Endothelial cell of hepatic sinusoid (primary cell): ENCODE data around the gene STEAP4.
"Not testable (repeated sequence)": the region's sequence is repeated elsewhere in the genome, so short reads cannot be mapped to it uniquely, and the experiment has no call there.

Experiments
- in situ Hi-C: cut with HindIII; loops from 2 replicates; pipeline ENCODE4 v1.10.0; 2017; ENCODE audit warnings: low sequenced_read_pairs

STEAP4 gene

DNA sequence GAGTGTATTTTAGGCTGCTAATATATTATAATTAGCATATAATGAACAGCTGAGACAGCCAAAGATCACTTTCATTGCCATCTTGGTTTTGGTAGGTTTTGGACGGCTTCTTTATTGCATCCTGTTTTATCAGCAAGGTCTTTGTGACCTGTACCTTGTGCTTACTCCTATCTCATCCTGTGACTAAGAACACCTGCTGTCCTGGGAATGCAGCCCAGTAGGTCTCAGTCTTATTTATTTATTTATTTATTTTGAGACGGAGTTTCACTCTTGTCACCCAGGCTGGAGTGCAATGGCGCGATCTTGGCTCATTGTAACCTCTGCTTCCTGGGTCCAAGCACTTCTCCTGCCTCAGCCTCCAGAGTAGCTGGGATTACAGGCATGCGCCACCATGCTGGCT, 31.8 kb downstream of the STEAP4 start:
- in situ Hi-C loops, result not testable (repeated sequence)

DNA sequence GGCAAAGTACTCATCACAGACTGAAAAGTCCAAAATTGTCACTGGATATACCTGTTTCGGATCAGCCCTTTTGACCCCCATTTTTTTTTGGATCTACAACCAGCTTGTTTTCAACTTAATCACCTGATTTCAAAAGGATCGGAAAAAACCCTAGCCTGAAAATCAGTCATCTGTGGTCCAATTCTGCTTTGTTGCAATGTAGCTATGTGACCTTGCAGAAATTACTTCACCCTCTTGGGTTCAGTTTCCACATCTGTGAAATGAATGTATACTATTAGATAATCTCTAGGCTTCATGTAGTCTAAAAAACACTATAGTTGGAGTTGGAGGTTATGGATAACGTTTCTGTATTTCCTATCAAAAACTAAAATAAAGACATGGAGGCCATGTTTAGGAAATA, 37.1 kb downstream of the STEAP4 start:
- in situ Hi-C loops, result no loop called here

DNA sequence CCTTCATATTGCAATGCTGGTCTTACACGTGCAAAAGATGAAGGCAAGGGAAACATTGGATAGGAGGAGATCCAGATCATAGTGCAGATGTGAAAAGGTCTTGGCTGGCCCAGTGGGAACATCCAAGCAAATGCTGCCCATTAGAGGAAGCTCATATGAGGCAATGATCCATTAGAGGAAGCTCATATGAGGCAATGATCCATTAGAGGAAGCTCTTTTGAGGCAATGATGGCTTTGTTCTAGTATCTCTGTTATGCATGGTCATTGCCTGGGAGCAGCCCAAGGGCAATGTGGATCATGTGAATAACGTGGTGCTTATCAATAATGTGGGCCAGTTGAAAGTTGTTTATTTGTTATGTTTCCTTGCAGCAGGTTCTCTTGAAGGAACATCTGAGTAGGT, 37.8 kb downstream of the STEAP4 start:
- in situ Hi-C loops, result no loop called here

DNA sequence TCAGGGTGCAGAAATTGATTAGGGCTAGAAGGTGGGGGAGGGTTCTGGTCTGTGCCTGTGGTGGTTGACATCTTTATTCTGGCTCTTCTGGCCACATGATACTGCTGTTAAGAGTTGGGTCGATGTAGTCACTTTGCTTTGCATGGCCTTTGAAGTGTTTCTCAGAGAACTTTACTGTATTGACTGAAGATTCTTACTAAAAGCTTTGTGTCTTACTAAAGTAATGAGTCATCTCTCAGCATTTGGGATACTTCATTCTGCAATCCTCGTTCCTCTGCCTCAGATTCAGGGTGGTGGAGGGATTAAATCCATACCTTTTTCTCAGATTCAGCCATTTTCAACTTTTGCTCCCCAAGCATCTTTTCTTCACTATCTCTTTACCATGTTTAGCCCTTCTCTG, 38.6 kb downstream of the STEAP4 start:
- in situ Hi-C loops, result no loop called here

DNA sequence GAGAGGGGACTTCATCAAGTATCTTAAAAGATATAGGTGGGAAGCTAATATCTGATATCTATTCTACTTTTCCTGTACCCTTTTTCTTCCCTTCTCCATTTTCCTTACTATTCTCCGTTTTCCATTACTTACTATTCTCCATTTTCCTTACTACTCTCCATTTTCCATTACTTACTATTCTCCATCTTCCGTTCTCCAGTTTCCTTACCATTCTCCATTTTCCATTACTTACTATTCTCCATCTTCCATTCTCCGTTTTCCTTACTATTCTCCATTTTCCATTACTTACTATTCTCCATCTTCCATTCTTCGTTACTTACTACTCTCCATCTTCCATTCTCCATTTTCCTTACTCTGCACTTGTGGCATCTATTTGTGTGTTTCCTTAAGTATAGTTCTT, 39.3 kb downstream of the STEAP4 start:
- in situ Hi-C loops, result no loop called here

DNA sequence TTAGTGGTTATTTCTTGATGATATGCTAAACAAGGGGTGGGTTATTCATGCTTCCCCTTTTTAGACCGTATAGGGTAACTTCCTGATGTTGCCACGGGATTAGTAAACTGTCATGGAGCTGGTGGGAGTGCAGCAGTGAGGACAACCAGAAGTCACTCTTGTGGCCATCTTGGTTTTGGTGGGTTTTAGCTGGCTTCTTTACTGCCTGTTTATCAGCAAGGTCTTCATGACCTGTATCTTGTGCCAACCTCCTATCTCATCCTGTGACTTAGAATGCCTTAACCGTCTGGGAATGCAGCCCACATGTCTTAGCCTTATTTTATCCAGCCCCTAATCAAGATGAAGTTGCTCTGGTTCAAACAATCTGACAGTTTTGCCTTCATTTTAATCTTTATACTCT, 41.7 kb downstream of the STEAP4 start:
- in situ Hi-C loops, result not testable (repeated sequence)

DNA sequence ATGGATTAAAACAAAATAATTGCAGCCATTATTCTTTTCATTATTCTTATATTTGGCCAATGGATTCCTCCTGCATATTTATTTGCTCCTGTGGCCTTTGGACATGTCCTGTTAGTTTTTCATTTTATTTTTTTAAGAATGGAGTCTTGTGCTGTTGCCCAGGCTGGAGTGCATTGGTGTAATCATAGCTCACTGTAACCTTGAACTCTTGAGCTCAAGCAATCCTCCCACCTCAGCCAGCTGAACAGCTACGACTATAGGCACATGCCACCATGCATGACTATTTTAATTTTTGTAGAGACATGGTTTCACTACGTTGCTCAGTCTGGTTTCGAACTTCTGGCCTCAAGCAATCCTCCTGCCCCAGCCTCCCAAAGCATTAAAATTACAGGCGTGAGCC, 44.1 kb downstream of the STEAP4 start:
- in situ Hi-C loops, result no loop called here

DNA sequence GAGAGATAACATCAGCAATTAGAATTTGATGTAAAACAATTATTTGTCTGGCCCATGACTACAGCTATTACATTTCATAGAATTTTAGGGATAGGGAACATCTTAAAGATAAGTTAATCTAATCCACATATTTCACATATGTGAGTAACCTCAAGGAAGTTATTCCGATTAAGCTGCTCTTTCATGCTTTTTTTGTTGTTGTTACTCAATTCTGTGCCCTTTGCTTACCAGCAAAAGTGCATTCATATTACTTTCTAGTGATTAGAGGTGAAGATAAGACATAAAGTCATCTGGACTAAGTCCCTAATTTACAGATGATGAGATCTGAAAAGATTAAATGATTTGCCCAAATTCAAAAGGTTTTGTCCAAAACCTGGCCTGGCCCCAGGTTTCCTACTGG, 46.0 kb downstream of the STEAP4 start:
- in situ Hi-C loops, result no loop called here

DNA sequence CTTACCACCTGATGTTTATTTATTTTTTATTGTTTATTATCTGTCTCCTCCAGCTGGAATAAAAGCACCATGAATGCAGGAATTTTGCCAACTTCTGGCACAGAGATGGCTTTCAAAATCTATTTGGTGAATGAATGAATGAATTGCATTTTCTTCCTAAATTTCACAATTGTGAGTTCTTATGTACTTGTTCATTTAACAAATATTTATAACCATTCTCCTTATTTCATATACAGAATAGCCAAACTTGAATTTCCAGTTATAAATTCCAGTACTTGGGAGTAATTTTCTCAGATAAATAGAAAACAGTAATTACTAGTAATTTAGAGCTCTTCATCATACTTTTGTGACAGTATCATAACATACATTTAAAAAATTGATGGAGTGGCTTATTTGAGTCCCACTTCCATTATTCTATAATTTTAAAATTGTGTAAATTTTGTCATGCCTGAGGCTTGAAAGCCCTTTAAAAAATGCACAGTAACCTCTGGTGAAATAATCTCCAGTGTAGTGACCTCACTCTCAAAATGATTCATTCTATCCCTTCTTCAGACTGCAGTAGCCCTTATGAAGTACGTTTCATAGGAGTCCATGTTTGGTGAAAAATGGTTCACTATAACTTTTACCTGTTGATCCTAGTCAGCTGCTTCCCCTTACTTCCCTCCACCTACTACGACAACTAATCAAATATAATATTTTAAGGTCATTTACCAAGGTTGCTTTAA, 46.9 kb downstream of the STEAP4 start:
- in situ Hi-C loops, result no loop called here

DNA sequence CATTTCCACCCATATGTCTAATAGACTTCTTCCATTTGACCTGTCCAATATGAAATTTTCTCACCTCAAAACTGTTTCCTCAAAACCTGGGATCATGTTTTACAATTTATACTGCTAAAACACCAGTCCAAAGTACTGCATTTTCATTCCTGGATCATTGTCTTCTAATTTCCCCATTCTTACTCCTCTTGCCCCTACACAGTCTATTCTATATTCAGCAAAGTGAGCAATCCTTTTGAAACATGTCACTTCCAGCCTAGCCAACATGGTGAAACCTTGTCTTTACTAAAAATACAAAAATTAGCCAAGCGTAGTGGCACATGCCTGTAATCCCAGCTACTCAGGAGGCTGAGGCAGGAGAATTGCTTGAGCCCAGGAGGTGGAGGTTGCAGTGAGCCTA, 48.4 kb downstream of the STEAP4 start:
- in situ Hi-C loops, result not testable (repeated sequence)

DNA sequence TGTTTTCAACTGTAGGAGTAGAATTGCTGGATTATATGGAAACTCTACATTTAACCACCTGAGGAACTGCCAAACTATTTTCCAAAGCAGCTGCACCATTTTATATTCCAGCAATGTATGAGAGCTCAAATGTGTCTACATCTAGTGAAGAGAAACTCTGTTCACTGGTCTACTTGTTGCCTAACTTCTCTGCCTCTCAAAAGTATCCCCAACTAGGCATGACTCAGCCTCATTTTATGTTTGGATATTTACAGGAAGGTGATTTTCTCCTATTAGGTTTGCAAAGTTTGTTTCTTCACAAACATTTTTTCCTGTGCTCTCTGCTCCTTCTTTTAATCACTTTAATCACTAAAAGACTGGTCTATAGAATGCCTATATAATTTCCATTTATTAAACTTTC, 49.8 kb downstream of the STEAP4 start:
- in situ Hi-C loops, result no loop called here

DNA sequence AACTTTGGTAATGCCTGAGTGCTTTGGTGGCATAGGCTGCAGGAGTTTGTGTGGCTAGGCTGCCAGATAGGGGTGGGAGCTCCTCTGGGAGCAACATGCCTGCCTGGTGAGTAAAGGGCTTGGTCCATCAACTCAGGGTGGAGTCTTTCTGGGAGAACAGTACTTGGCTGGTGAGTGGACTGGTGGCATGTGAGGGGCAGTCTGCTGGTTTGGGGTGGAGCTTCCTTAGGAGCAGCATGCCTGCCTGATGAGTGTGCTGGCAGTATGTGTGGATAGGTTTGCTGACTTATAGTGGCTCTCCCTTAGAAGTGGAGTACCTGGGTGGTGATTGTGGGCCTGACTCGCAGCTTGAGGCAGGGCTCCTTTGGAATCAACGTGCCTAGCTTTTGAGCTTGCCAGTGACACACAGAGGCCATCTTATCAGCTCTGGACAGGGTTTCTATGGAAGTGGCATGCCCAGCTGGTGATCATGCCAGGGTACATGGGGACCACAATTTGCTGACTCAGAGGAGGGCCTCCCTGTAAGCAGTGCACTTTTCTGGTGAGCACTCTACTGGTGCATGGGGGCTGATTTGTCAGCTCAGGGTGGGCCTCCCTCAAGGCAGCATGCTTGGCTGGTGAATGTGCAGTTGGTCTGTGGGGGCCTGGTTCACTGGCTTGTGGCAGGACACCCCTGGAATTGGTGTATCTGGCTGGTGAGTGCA, 51.8 kb downstream of the STEAP4 start:
- in situ Hi-C loops, result no loop called here

DNA sequence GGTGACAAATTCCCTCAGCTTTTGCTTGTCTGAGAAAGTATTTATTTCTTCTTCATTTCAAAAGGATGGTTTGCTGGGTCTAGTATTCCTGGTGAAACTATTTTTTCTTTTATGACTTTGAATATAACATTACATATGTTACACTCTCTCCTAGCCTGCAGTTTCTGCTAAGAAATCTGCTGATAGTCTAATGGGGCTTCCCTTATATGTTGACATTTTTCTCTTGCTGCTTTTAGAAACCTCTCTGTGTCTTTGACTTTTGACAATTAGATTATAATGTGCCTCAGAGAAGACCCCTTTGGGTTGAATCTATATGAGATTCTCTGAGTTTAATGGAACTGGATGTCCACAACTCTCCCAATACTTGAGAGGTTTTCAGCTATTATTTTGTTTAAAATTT, 53.1 kb downstream of the STEAP4 start:
- in situ Hi-C loops, result no loop called here

DNA sequence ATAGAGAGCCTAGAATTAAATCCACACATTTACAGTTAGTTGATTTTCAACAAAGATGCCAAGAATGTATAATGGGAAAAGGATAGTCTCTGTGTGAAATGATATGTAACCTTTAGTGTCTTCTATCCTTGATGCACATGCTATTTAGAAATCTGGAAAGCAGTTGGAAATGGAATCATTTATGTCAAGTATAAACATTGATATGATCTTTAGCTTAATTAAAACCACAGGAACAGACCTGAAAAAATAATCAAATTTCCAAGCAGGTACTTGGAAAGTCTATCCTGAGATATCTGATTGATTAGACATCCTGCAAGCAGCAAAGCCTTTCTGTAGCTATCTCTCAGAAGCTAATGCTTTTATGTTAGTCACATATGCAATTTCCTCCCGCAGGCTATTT, 62.4 kb downstream of the STEAP4 start:
- in situ Hi-C loops, result no loop called here

DNA sequence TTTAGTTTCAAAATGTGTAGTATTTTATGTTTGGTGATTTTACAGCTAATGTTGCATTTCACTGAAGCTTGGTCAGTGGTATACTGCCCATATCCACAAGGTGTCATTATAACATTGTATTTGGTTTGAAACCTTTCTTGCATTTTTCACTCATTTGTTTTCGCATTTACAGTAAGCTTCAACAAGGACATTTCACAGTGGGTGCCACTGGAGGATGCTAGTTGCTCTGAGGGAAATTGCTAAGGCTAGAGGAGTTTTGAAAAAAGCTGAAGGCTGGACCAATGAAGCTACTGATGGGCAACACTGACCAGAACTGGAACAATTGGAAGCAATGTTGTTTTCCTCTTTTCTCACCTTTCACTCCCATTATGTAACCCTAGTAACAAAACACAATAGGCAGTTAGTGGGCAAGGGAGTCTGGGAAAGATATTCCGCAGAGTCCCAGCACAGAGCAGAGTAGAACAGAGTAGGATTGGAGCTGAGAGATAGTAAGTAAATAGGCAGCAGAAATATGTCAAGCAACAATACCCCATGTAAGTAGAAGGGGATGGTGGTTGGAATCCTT, 63.3 kb downstream of the STEAP4 start:
- in situ Hi-C loops, result no loop called here

DNA sequence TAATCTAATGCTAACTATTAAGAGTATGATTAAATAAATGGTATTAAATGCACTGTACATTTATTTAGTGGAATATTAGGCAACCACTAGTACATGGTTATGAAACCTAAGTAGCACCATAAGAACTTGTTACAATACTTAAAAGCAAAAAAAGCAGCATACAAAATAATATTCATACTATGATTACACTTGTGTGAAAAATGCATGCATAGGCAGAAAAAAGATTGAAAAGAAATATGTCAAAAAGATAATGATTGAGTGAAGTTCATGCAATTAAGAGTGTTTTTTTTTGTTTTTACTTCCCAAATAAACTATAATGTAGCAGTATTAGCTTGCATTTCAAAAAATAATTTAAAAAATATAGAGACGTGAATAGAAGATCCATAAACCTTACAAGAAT, 66.8 kb downstream of the STEAP4 start:
- in situ Hi-C loops, result no loop called here

DNA sequence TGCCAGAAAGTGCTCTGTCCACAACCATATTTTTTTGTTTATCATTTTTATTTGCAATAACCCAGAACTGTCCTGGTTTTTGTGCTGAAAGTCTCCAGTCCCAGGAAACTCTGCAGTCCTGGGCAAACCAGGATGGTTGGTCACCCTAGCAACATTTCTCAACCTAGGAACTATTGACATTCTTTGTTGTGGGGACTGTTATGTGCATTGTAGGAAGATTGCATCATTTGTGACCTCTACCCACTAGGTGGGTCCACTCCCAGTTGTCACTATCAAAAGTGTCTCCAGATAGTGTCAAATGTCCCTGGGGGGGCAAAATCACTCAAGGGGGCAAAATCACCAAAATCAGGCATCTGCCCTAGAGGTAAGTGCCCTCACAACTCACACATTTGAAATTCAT, 72.9 kb downstream of the STEAP4 start:
- in situ Hi-C loops, result no loop called here

DNA sequence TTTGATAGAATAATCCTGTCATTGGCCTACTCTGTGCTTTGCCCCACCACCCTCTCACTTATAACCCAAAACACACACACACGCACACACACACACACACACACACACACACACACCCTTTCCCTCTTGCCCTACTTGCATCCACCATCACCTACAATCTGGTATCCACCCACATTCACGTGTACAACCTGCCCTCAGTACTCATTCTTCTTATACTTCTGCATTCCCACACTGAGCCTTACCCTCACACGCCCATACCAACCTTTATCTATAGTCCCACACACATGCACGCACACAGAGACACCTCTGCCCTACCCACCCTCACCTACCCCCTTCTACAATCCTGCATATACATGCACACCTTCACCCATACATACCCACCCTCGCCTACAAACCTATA, 76.0 kb downstream of the STEAP4 start:
- in situ Hi-C loops, result no loop called here

DNA sequence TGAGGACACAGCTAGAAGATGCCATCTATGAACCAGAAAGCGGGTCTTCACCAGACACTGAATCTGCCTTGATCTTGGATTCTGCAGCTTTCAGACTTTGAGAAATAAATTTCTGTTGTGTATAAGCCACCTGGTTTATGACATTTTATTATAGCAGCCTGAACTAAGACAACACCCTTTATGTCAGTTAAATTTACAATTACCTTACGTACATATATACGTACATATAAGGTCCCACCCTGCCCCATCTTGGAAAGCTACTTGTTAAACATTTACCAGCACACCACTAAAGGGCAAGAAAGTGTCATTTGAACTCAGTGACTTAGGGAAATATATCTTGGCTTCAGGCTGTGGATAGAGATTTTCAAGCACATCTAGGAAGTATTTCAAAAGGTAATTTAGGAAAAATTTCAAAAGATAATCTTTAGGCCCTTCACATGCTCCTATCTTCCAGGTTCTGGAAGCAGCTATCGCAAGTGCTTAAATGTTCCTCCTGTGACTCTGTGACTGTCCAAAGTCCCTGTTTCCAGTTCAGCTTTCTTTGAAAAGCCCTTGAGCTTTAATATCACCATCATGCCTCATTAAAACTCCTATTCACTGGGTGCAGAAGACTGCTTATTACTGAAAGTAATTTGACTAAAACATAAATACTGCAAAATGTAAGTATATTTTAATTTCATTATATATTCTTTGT, 77.2 kb downstream of the STEAP4 start:
- in situ Hi-C loops, result no loop called here

DNA sequence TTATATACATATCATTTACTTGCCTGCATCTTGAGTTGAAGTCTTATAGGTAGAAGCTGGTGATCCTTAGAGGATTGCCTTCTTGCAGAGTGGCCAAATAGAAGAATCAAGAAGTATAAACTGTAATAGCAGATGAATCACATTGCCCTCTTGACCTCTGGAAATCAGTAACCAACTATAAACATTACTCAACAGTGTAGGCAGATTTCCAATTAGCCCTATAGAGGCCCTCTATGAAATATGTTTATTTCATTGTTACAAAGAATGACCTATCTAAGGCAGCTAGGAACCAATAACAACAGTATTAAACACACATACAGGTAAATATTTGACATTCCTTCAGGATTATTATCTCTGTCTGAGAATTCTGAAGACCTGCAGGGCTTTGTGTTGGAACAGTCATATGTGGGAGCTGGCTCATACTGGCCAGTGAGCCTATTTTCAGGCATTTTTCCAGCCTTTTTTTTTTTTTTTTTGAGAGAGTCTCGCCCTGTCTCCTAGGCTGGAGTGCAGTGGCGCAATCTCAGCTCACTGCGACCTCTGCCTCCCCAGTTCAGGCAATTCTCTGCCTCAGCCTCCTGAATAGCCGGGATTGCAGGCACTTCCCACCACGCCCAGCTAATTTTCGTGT, 79.7 kb downstream of the STEAP4 start:
- in situ Hi-C loops, result no loop called here

DNA sequence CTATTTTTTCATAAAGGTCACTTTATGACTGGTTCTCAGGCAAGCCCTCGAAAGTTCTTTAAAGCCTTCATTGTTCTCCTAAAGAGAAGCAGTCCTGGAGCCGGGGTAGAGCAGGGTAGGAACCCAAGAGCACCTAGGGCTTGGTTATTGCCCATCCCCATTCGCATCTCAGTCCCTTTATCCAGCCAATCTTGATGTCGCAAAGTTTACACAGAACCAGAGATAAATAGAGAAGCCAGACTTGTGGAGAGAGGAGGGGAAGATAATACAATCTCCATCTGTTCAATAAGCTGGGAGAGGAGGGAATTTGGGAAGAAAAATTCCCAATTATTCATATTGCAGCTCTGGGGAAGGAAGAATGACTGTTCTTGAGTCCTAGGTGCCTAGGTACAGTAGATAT, 80.5 kb downstream of the STEAP4 start:
- in situ Hi-C loops, result no loop called here
